Stimulated activated naive CD4-positive, alpha-beta T cell treated with Interleukin-2 at 50 U/mL for 16 hours (primary cell): ENCODE data around the gene AGPAT4.

Source experiments
- DNase-seq: peaks from one replicate; lab custom pipeline; 2025; lab: John Stamatoyannopoulos, UW

Gene AGPAT4

GRCh38 chr6:161281092-161281491 lies 7.2 kb upstream of the AGPAT4 start:
- no peak for DNase-seq

- no peak for DNase-seq
These were observed 6.0 kb upstream of the AGPAT4 start for GRCh38 chr6:161279677-161280415.

GRCh38 chr6:161276605-161277155 lies 2.8 kb upstream of the AGPAT4 start:
- DNase-seq: no peak

GRCh38 chr6:161274898-161275297 lies 1.0 kb upstream of the AGPAT4 start:
- no peak for DNase-seq

- no peak for DNase-seq
These were observed 612 bp upstream of the AGPAT4 start for GRCh38 chr6:161274488-161274858.

- DNase-seq: peak; percentile 33
These were observed 548 bp downstream of the AGPAT4 start for GRCh38 chr6:161273274-161273751.

- DNase-seq: no peak
These were observed 1.1 kb downstream of the AGPAT4 start for GRCh38 chr6:161272635-161273273.

GRCh38 chr6:161271343-161272030 lies 2.4 kb downstream of the AGPAT4 start:
- DNase-seq: no peak

- DNase-seq: no peak
These were observed 3.7 kb downstream of the AGPAT4 start for GRCh38 chr6:161270116-161270515.

GRCh38 chr6:161269310-161269709 lies 4.6 kb downstream of the AGPAT4 start:
- no peak for DNase-seq

- no peak for DNase-seq
These were observed 5.2 kb downstream of the AGPAT4 start for GRCh38 chr6:161268531-161269210.

GRCh38 chr6:161266513-161267230 lies 7.2 kb downstream of the AGPAT4 start:
- no peak for DNase-seq

GRCh38 chr6:161265975-161266374 lies 7.9 kb downstream of the AGPAT4 start:
- DNase-seq: no peak

GRCh38 chr6:161265554-161265953 lies 8.3 kb downstream of the AGPAT4 start:
- DNase-seq: no peak

- DNase-seq: no peak
These were observed 9.7 kb downstream of the AGPAT4 start for GRCh38 chr6:161264181-161264580.

GRCh38 chr6:161261816-161262215 lies 12.0 kb downstream of the AGPAT4 start:
- no peak for DNase-seq

- no peak for DNase-seq
These were observed 12.5 kb downstream of the AGPAT4 start for GRCh38 chr6:161261325-161261724.

- DNase-seq: no peak
These were observed 14.6 kb downstream of the AGPAT4 start for GRCh38 chr6:161259302-161259701.

GRCh38 chr6:161257793-161258457 lies 15.9 kb downstream of the AGPAT4 start:
- no peak for DNase-seq

GRCh38 chr6:161256407-161256806 lies 17.5 kb downstream of the AGPAT4 start:
- DNase-seq: no peak

GRCh38 chr6:161255518-161255917 lies 18.3 kb downstream of the AGPAT4 start:
- no peak for DNase-seq
